Transverse colon (tissue), 4 donors: Measurements from ENCODE around the gene GLT8D2.

Experiments used
- CTCF ChIP-seq, 5 experiments: fragments of 200-600 bp in 3 of 5; fragments of 450-650 bp in 2 of 5; sonication (generic) in 3 of 5; IDR thresholded peaks; 1 replicate in 2 of 5; 2 replicates in 3 of 5; pipeline ENCODE4 v1.5.1; 2016 to 2017; ENCODE audit warnings: antibody characterized with exemption in 5 of 5, inconsistent platforms in 3 of 5, mild to moderate bottlenecking in 2 of 5, moderate library complexity in 1 of 5
- POLR2AphosphoS5 ChIP-seq, 3 donors: sonication (generic); formaldehyde crosslinking; IDR thresholded peaks; one replicate each; pipeline ENCODE4 v1.6.1; 2016; ENCODE audit warnings: antibody characterized with exemption in 3 of 3

GRCh38 chr12:104010606-104011169 is 39.3 kb downstream of the GLT8D2 start:
- no peak for TF ChIP-seq POLR2AphosphoS5 (IDR thresholded peaks at IDR 0.05)
- TF ChIP-seq CTCF (IDR thresholded peaks at IDR 0.05) = no peak
